ENCODE results near the gene PLEKHS1. TPM values are rescaled to one million over a fixed set of nuclear protein-coding genes. Genes with fewer than 3 reads are reported as not detected.

Gene PLEKHS1
- total RNA-seq, 1 experiment from 2014 or later: not detected

GRCh38 chr10:113782367-113782766, 30.9 kb downstream of the PLEKHS1 start:
- Histone ChIP-seq H3K79me1 (ENCODE audit: insufficient read depth, low read depth, low read length, poor library complexity, severe bottlenecking) (no peaks in the 10 kb centered on the region), H3K4me1 (ENCODE audit: insufficient read depth, low read length) (no peaks in the 10 kb centered on the region), H2BK12ac (ENCODE audit: insufficient read length, low read depth, low read length) (no peak overlapping the region), H3K79me2 (ENCODE audit: insufficient read depth, low read length) (no peaks in the 10 kb centered on the region), H2BK15ac (ENCODE audit: low read depth, low read length) (no peak overlapping the region), H3K56ac (ENCODE audit: insufficient read length, low read depth, low read length) (no peak overlapping the region), H2AK5ac (ENCODE audit: insufficient read length, low read length) (no peak overlapping the region), H2BK5ac (ENCODE audit: insufficient read length, low read length) (no peak overlapping the region), H2BK20ac (ENCODE audit: low read depth, low read length, poor library complexity, severe bottlenecking) (no peak overlapping the region), H3K23me2 (ENCODE audit: insufficient read length, low read depth, low read length, poor library complexity, severe bottlenecking) (no peaks in the 10 kb centered on the region), H3K18ac (ENCODE audit: insufficient read length, low read depth, low read length) (no peak overlapping the region), H3K9ac (ENCODE audit: extremely low read depth, insufficient read length, low read length) (no peak overlapping the region), H4K8ac (replicated peaks; ENCODE audit: insufficient read length, low read depth, low read length) (no peak overlapping the region), H4K91ac (ENCODE audit: insufficient read length, low read depth, low read length) (no peak overlapping the region), H3K9me3 (ENCODE audit: control insufficient read depth, low read depth, low read length) (no peaks in the 10 kb centered on the region), H3K27ac (ENCODE audit: insufficient read length, low read depth, low read length) (no peak overlapping the region), H4K20me1 (ENCODE audit: control insufficient read depth, insufficient read depth, insufficient read length) (no peaks in the 10 kb centered on the region), H3K4ac (ENCODE audit: low read depth, low read length) (no peak overlapping the region), H3T11ph (ENCODE audit: low read length) (no peak overlapping the region), H3K27me3 (ENCODE audit: insufficient read depth, low read length) (no peaks in the 10 kb centered on the region), H4K5ac (ENCODE audit: insufficient read length, low read depth, low read length) (no peak overlapping the region), H2BK120ac (ENCODE audit: low read depth, low read length, poor library complexity, severe bottlenecking) (no peak overlapping the region), H2AFZ (ENCODE audit: low read length) (no peak overlapping the region), H3K23ac (ENCODE audit: insufficient read length, low read depth, low read length) (no peak overlapping the region), H3K14ac (ENCODE audit: insufficient read depth, low read length) (no peak overlapping the region), H3K4me2 (ENCODE audit: insufficient read depth, insufficient read length, low read length) (no peak overlapping the region)
- Mint-ChIP-seq H3K36me3 (ENCODE audit: insufficient read depth in 1 of 3, low read depth in 3 of 3) (no peaks in the 10 kb centered on the region), H3K9me3 (no peaks in the 10 kb centered on the region), H3K27me3 (ENCODE audit: low read depth) (peaks cover 4% of the 10 kb centered on the region), H3K4me3 (no peak overlapping the region), H3K27ac (no peak overlapping the region), H3K4me1 (peaks cover 10 to 11% of the 10 kb centered on the region in 2 experiments)
- no peak for DNase-seq
- WGBS (ENCODE audit: extremely low coverage, insufficient read length, low lambda C conversion rate): no CpG with 5 or more reads among the region's 14 CpGs
- no peak for TF ChIP-seq CTCF (conservative IDR thresholded peaks at IDR 0.05)
